Left forelimb (tissue), 1 donor: Measurements from ENCODE around the gene IGSF21.

Experiments used
- DNase-seq: peaks from one replicate; pipeline ENCODE4 v3.0.0-alpha.2; 2018; ENCODE audit warnings: low spot score

Gene IGSF21

DNA sequence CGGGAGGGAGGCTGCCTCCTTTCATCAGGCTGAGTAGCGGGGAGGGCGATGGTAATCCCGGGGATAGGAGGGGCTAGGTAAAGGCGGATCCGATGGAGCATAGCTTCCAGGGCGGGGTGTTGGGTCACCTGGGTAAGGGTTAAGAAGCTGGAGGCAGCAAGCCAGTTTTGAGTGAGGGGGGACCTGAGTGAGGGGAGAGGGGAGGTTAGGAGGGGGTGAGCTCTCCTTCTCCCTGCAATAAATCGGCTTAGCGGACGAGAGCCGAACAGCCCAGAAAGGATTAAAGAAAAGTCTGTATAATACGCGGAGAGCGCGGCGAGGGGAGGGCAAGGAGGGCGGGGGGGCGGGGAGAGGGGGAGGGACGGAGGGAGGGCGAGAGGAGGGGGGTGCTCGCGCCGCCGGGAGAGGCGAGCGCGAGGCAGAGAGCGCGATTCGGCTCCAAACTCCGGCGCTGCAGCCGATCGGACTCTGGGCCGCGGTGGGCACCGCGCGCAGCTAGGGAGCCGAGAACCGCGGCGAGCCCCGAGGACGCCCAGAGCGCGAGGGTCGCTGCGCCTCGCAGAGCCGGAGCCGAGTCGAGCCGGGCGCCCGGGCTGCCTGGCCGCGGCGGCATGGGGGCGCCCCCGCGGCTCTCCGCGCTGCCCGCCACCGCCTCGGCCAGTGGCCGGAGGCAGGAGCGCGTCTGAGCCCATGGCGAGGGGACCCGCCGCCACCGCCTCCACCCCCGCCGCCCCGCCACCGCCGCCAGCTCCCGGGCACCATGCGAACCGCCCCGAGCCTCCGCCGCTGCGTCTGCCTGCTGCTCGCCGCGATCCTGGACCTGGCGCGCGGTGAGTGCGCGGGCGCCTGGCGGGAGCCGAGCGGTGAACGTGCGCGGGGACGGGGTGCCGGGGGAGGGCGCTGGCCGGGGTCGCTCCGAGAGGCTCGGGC lies at the start of gene IGSF21:
Gene IGSF21, plus strand, starts transcription at position 430 of the 930 bp plus-strand sequence. Its CDS starts 331 bp downstream, at position 761.
- DNase-seq, result no peak

DNA sequence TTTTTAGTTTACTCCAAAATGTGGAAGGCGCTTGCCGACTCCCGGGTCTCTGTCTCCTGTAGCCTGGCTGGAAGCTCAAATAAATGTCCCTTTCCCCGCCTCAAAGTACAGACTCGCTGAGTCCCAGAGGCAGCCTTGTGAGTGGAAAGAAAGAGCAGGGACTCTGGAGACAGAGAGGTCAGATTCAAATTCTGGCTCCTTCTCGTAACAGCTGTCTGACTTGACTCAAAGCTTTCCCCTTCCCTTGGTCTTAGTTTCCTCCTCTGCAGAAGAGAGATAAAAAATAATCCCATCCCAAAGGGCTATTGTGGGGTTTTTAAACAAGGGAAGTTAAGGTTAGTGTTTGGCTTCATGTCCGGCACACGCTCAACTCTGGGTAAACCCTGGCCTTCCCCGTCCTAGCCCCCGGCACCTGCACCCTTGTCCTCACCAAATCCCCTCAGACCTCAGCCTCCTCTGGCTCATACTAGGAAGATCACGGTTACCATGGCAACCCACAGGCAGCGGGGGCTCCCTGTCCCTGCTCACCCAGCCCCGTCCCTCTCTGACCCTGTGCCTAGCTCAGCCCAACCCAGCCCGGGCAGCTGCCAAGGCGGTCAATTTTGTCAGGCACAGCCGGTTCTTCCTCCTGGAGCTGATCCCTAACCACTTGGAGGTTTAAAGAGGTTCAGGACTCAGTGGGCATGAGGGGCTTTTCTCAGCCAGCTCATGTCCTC lies 49.2 kb upstream of the IGSF21 start:
- DNase-seq, result no peak

DNA sequence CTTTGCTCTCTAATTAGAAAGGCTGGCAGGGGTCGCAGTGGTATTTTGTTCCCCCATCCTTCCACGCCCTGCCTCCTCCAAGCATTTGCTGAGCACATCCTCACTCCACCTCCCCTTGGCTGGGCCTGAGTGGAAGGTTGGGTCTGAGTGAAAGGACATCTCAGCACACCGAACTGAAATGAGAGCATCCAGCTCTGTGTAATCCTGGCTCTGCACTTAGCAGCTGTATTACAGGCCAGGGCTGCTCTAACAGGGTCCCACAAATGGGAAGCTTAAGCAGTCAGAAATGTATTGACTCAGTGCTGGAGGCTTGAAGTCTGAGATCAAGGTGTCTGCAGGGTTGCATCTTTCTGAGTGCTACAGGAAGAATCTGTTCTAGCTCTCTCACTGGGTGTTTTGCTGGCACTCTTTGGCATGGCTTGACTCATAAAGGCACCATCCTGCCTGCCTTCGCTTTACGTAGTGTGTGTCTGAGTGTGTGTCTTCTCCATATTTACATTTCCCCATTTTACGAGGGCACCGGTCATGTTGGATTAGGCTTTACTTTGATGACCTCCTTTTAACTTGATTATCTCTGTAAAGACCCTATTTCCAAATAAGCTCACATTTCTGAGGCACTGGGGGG lies 48.5 kb upstream of the IGSF21 start:
- no peak for DNase-seq

DNA sequence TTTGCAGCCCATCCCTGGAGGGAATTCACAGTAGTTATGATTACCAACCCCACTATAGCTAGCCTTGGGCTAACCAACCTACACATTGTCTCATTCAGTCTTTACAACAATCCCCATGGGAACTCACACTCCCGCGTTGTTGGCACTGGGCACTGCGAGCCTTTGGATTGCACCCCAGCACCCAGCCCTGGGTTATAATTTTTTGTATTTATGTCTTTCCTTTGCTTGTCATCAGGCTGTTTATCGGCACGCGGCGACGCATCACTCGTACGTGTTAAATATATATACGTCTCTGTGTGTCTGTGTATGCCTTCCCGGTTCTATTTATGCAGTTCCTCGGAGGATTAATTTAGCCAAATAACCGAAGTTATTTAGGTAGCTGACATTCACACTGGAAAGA lies 47.2 kb upstream of the IGSF21 start:
- DNase-seq, result no peak

DNA sequence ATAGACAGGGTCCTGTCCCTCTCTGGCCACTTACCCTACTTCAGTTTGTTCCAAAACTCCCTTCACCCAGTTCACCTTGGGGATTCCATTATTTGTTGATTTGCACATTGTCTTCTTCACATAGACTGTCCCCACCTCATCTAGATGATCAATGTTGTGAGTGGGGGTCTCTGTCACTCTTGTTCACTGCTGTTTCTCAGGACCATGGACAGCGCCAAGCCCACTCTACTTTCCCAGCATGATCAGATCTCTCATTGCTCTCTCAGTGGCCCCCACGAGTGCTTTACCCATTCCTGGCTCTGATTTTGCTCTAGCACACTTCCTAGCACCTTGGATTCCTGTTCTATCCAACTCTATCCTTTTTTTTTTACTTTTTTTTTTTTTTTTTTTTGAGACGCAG lies 45.4 kb upstream of the IGSF21 start:
- no peak for DNase-seq

DNA sequence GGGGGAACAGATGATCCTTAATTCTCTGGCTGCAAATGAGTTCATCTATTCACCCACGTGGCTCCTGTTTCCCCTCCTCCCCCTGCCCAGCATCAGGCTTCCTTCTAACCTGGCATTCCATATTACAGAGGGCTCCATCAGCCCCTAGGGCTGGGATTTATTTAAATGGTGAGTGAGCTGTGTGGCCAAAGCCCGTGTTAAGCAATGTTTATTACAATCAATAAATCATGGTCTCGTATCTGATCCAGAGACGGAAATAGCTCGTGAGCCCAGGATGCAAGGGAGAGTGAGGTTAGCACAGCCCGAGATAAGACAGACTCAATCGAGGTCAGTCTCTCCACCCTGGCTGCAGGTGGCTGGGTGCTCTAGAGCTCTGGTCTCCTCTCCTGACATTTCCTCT lies 43.1 kb upstream of the IGSF21 start:
- no peak for DNase-seq

DNA sequence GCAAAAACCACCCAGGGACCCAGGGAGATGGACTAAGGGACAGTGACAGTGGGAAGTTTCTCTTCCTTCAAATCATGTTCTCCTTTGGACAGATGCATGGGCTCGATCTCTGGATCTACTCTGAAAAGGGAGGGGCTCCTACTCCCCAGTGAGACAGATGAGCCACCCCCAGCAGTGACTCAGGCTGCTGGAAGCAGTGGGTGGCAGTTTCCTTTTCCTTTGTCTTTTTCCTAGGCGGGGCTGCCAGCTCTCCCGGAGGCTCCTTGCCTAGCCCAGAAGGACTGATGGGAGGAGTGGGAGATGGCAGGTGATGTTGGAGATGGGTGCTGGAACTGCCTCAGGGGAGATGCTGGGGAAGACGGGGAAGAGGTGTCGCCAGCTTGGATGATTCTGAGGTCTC lies 41.0 kb upstream of the IGSF21 start:
- no peak for DNase-seq

DNA sequence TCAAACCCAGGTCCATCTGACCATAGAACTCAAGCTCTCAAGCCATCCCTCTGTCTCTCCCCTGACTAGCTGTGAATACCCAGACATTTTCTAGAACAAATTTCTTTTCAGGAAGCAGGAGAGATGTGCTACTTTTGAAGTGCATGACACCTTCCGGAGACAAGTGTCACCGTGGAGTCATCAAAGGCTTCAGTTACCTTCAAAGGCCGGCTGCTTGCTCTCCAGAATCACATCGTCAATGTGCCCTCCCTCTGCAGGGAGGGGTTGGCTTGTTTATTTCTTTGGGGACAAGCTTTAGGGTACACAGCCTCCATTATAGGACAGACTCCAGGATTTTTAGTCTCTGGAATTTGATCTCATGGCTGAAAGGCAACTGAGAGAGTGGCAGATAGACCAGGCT lies 37.7 kb upstream of the IGSF21 start:
- no peak for DNase-seq

DNA sequence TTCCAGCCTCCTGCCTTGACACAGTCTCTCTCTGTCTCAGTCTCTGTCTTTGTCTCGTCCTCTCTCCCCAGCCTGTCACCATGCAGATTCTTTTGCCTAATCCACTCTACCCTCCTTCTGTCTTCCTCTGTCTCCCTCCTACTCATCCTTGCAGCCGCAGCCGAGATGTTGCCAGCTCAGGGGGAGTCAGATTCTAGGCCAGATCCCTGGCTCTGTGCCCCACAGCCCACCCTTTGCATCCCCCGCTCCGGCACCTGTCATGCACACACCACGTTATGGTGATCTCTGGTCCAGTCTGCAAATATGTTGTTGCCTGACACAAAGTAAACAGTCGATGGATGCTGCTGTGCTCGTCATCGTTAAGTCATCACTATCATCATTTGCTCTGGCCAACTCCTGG lies 35.5 kb upstream of the IGSF21 start:
- DNase-seq, result no peak

DNA sequence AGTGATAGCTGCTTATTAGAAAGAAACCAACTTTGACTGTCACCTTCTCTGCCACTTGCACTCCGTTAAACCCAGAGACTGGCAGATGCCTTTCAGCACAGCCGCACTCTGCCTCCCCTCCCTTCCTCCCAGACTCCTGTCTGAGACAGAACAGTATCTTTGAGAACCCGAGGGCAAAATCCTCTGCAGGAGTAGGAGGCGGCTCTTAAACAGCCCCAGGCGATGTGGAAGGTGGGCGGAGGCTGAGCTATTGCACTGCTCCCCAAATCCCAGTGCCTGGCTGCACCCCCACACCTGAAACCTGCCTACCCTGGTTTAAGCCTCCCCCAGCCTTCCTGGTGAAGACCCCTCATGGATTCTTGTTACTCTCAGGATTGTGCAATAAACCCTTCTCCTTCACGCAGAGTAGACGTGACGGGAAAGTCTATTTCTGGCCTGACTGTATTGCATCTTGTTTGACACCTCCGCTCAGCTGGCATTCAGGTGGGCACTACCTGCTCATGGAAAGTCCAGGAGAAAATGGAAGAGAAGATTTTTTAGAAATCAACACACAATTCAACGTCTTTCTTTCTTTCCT lies 34.4 kb upstream of the IGSF21 start:
- no peak for DNase-seq

DNA sequence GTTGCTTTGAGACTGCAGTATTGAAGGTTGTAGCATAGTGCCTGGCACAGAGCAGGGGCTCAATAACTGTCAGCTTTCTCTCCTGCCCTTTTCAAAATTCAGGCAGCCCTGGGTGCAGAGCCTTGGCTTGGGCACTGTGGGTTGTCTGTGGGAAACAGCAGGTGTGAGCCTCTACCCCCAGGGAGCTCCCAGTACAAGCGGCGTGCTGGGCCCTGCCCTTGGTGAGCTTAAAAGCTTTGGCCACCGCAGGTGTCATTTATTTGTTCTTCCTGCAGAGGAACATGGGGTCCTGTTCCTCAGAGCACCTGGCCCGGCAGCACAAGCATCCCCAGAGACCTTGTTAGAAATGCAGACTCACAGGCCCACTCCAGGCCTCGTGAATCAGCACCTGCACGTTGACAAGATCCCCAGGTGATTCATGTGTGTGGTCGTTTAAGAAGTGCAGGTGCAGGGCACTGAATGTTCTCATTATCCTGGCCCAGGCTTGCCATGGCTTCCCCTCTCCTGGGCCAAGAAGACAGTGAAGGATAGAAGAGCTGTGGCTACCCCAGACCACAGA lies 29.9 kb upstream of the IGSF21 start:
- no peak for DNase-seq

DNA sequence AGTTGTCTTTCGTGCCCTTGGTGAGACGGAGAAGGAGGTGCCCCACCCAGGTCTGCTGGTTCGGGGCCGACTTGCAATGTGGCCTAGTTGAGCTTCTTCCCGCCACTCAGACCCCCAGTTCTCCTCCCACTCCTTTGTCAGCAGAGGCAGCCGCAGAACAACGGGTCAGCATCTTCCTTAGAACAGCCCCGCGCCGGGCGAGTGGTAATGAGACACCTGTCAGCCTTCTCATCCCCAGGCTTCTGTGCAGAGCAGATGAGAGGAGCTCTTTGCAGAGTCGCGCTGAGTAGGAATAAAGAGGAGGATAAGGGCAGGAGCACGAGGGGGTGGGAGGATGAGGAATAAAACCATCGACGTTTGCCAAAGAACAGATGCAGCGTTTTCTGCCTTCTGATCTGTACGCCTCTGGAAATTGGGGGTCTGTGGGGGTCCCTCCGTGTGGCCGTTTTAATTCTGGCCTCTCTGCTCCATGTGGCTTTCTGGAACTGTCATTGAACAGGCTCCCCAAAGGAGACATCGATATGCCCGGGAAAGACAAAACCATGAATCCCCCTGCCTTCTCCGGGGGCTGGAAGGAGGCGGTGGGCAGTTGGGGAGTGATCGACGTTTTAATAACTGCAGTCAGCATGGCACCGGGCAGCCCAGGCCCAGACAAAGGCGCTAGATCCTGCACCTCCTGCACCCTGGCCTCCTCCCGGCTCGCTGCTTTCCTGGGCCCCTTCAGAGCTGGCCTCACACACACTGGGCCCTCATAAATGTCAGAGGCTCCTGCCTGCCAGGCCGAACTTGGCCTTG lies 27.5 kb upstream of the IGSF21 start:
- DNase-seq, result no peak

DNA sequence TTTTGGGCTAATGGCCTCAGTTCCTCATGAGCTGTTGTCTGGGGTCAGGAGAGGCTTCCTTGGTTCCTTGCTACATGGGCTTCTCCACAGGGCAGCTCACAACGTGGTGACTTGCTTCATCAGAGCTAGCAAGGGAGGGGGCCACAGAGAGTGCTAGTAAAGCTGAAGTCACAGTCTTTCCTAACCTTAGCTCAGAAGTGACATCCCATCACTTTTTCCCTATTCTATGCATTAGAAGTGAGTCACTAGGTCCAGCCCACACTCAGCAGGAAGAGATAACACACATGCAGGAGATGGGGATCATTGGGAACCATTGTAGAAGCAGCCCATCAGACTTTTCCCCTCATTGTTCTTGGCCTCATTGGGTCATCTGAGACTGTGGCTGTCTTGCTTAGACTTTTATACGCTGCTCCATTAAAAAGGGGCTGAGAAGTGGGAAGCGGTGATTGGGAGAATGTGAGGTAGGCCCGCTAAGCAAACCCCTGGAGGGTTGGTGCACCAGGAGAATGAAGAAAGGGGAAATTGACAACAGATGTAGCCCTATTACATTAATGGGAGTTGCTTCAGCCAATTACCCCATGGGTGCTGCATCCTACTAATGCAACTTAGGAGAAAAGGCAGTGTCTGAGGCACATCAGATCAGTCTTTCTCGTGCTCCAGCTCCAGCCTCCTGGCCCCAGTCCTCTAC lies 22.1 kb upstream of the IGSF21 start:
- DNase-seq, result no peak

DNA sequence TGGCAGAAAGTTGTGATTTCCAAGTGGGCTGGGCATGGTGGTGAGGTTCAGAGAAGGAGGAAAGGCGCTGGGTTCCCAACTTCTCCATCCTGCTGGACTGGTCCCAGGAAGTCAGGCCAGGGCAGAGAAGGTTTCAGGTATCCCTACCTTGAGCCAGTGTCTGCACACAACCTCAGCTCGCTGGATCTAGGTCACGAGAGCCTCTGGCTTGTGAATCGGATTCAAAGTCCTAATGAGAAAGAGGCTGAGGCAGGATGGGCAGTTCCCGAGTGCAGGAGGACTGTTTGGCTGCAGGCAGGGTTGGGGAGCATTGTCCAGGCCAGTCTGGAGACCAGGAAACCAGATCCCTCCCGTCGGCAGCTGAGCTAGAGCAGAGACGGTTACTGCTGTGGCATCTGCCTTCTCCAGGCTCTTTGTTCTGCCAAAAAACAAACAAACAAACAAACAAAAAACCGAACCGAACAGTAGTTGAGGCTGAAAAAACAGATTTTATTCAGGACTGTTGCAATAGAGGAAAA lies 19.5 kb upstream of the IGSF21 start:
- DNase-seq, result no peak

DNA sequence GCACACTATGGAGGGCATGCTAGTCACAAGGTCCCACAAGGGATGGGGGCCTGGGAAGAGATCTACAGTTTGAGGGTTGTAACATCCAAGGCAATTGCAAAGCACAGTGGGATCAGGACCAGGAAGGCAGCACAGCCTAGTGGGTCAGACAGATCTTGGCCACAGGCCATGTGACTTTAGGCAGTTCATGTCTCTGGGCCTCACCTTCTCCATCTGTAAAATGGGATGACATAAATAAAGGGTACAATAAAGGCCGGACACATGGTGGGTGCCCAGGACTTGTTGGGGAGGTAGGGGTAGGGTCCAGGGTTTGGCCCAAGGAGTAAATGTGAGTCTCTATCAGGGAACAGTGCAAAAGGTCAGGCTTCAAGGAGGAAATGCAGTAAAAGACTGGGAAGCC lies 18.1 kb upstream of the IGSF21 start:
- DNase-seq, result no peak

DNA sequence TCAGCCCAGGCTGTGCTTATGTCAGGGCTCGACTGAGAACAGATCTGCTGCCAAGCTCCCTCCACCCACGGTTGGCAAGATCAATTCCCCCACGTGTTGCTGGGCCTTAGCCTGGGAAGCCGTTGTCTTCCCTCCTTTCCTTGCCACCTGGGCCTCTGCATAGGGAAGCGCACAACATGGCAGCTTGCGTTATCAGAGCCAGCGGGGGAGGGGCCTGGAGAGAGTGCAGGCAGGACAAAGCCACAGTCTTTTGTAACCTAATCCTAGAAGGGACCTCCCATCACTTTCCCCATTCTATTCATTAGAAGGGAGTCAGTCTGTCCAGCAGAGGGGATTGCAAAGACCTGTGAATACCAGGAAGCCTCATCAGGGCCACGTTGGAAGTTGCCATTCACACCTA lies 17.0 kb upstream of the IGSF21 start:
- no peak for DNase-seq

DNA sequence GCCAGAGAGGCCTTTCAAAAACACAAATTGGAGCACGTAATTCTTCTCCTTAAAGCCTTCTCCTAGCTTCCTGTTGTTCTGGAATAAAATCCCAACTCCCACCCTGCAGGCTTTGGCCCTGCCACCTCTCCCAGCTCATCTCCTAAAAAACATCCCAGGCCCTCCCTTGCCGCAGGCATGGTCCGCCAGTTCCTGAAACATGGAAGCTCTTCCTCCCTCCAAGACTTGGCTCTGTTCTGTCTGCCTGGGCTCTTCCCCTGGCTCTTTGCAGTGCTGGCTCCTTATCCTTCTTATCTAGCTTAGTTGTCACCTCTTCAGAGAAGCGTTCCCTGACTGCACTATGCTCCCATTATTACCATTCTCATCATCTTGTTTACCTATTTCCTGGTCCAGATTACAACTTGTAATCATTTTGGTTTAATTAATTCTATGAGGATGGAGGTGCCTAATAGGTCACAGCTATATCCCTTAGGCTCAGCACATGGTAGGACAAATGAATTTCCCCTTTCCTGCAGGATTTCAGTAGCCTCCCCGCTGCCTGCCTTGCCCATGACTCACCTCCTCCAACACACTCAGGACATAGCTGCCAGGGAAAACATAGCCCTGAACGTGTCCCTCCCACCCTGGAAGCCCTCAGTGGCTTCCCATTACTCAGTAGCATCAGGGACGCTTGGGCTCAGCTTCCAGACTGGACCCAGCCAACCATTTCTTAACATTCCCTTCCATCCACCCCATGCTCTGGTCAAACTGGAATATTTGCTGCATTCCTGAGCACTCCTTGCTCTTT lies 15.7 kb upstream of the IGSF21 start:
- DNase-seq, result no peak

DNA sequence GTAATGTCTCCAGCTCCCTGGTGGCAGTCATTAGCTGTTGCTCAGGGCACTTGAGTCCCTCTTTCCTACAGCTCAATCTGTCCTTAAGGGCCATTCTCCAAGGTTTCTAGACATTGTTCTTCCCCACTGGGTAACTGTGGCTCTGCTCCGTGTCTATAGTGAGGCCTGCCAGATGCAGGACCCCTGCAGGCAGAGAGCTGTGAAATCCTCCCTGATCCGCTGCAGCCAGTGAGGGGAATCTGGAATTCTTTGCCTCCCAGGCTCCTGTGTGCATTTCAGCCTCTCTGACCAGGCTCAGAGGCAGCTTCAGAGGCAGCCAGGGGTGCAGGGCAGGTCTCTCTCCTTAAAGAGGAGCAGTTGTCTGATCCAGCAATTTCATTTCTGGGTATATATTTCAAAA lies 14.4 kb upstream of the IGSF21 start:
- no peak for DNase-seq

DNA sequence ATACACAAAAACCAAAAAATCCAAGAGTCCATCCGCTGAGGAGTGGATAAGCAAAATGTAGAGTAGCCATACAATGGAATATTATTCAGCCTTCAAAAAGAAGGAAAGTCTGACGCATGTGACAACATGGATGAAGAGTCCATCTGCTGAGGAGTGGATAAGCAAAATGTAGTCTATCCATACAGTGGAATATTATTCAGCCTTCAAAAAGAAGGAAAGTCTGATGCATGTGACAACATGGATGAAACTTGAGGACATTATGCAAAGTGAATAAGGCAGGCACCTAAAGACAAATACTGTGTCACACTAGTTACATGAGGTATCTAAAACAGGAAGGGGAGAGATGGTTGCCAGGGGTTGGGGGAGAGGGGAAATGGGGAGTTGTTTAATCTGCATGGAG lies 14.0 kb upstream of the IGSF21 start:
- no peak for DNase-seq

DNA sequence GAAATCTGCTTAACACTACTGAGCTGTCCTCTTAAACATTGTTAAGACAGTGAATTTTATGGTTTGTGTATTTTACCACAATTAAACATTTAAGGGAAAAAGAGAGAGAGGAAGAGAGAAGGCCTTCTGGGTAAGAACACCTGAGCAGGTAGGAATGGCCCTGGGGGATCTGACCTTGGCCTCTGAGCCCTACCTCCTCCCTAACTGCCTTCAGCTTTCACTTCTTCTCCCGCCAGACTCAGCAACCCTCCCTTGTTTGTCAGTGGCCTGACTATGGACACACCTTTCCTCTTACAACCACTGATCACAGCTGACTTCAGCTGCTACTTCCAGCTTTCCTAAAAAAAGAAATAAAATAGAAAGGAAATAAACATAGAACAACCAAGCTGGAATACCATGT lies 13.5 kb upstream of the IGSF21 start:
- no peak for DNase-seq
